Stimulated activated naive CD8-positive, alpha-beta T cell treated with anti-CD3 and anti-CD28 coated beads, Interleukin-15, Interleukin-2, amounts not matched to agents 100 ng/mL and 50 ng/mL, for 24 hours (primary cell): ENCODE results near the gene SYCP3.
"Not testable (repeated sequence)": the region's sequence is repeated elsewhere in the genome, so short reads cannot be mapped to it uniquely, and the experiment has no call there.

Experiments
- H3K27ac Mint-ChIP-seq: one replicate; pipeline ENCODE4 v1.8.0; 2021; ENCODE audit warnings: mild to moderate bottlenecking, mixed read lengths
- H3K27me3 Mint-ChIP-seq: one replicate; pipeline ENCODE4 v1.8.0; 2021; ENCODE audit warnings: mixed read lengths
- H3K36me3 Mint-ChIP-seq: one replicate; pipeline ENCODE4 v1.8.0; 2021; ENCODE audit warnings: low read depth, mixed read lengths
- H3K4me1 Mint-ChIP-seq: one replicate; pipeline ENCODE4 v1.8.0; 2021; ENCODE audit warnings: low read depth, mixed read lengths
- H3K4me3 Mint-ChIP-seq: one replicate; pipeline ENCODE4 v1.8.0; 2021; ENCODE audit warnings: mild to moderate bottlenecking, mixed read lengths
- H3K9me3 Mint-ChIP-seq: one replicate; pipeline ENCODE4 v1.8.0; 2021; ENCODE audit warnings: mixed read lengths

SYCP3 gene

GRCh38 chr12:101691503-101692096, 47.7 kb downstream of the SYCP3 start:
- Mint-ChIP-seq H3K27ac (no peak overlapping the region), H3K4me3 (no peak overlapping the region), H3K36me3 (no peaks in the 10 kb centered on the region), H3K27me3 (no peaks in the 10 kb centered on the region), H3K9me3 (no peaks in the 10 kb centered on the region), H3K4me1 (peaks cover 8% of the 10 kb centered on the region)

GRCh38 chr12:101690544-101691098, 48.6 kb downstream of the SYCP3 start:
- H3K27me3 Mint-ChIP-seq, result no peaks in the 10 kb centered on the region
- H3K36me3 Mint-ChIP-seq, result no peaks in the 10 kb centered on the region
- no peak overlapping the region for H3K27ac Mint-ChIP-seq
- no peak overlapping the region for H3K4me3 Mint-ChIP-seq
- no peaks in the 10 kb centered on the region for H3K9me3 Mint-ChIP-seq
- H3K4me1 Mint-ChIP-seq, result no peaks in the 10 kb centered on the region

GRCh38 chr12:101686176-101686575, 53.1 kb downstream of the SYCP3 start:
- Mint-ChIP-seq H3K27me3 (no peaks in the 10 kb centered on the region), H3K4me3 (no peak overlapping the region), H3K4me1 (no peaks in the 10 kb centered on the region), H3K27ac (no peak overlapping the region), H3K36me3 (no peaks in the 10 kb centered on the region), H3K9me3 (no peaks in the 10 kb centered on the region)

- Mint-ChIP-seq H3K36me3 (no peaks in the 10 kb centered on the region), H3K4me3 (no peak overlapping the region), H3K27me3 (no peaks in the 10 kb centered on the region), H3K9me3 (no peaks in the 10 kb centered on the region), H3K27ac (no peak overlapping the region), H3K4me1 (no peaks in the 10 kb centered on the region)
These were observed 54.2 kb downstream of the SYCP3 start for GRCh38 chr12:101685092-101685491.

GRCh38 chr12:101681627-101682026, 57.6 kb downstream of the SYCP3 start:
- H3K36me3 Mint-ChIP-seq, H3K4me3 Mint-ChIP-seq, H3K27ac Mint-ChIP-seq, H3K9me3 Mint-ChIP-seq, H3K27me3 Mint-ChIP-seq, H3K4me1 Mint-ChIP-seq: not testable (repeated sequence)

- H3K27ac Mint-ChIP-seq, result no peak overlapping the region
- no peaks in the 10 kb centered on the region for H3K9me3 Mint-ChIP-seq
- no peaks in the 10 kb centered on the region for H3K27me3 Mint-ChIP-seq
- no peaks in the 10 kb centered on the region for H3K4me1 Mint-ChIP-seq
- no peaks in the 10 kb centered on the region for H3K36me3 Mint-ChIP-seq
- H3K4me3 Mint-ChIP-seq, result no peak overlapping the region
These were observed 58.6 kb downstream of the SYCP3 start for GRCh38 chr12:101680647-101681046.

GRCh38 chr12:101680240-101680639, 59.0 kb downstream of the SYCP3 start:
- Mint-ChIP-seq H3K36me3 (no peaks in the 10 kb centered on the region), H3K4me3 (no peak overlapping the region), H3K27ac (no peak overlapping the region), H3K27me3 (no peaks in the 10 kb centered on the region), H3K4me1 (no peaks in the 10 kb centered on the region), H3K9me3 (no peaks in the 10 kb centered on the region)
